Measurements from ENCODE around the gene ALLC. TPM values are rescaled to one million over a fixed set of nuclear protein-coding genes. Genes with fewer than 3 reads are reported as not detected.

ALLC gene
- total and polyA plus RNA-seq, 10 donors, result not detected

- intact Hi-C loops (cut with DNase I; ENCODE audit: low total_unique reads), result no loop called here
- Histone ChIP-seq H3K4me3 (no peak overlapping the region), H3K4me1 (peaks cover 0 to 7% (median 0%) of the 10 kb centered on the region in 6 donors), H3K27me3 (replicated peaks in 1 of 7) (no peaks in the 10 kb centered on the region), H3K36me3 (no peaks in the 10 kb centered on the region), H3K9me3 (no peaks in the 10 kb centered on the region), H3K27ac (no peak overlapping the region)
- WGBS, 5 donors, result 92 to 93% (median 93%) methylated on average over 18 of the region's 18 CpGs
- TF ChIP-seq, protein P1, sequence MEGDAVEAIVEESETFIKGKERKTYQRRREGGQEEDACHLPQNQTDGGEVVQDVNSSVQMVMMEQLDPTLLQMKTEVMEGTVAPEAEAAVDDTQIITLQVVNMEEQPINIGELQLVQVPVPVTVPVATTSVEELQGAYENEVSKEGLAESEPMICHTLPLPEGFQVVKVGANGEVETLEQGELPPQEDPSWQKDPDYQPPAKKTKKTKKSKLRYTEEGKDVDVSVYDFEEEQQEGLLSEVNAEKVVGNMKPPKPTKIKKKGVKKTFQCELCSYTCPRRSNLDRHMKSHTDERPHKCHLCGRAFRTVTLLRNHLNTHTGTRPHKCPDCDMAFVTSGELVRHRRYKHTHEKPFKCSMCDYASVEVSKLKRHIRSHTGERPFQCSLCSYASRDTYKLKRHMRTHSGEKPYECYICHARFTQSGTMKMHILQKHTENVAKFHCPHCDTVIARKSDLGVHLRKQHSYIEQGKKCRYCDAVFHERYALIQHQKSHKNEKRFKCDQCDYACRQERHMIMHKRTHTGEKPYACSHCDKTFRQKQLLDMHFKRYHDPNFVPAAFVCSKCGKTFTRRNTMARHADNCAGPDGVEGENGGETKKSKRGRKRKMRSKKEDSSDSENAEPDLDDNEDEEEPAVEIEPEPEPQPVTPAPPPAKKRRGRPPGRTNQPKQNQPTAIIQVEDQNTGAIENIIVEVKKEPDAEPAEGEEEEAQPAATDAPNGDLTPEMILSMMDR (IDR thresholded peaks at IDR 0.05 in 8 of 11, conservative IDR thresholded peaks at IDR 0.05 in 3 of 11), result no peak
- TF ChIP-seq POLR2AphosphoS5 (IDR thresholded peaks at IDR 0.05), result no peak
- no peak for TF ChIP-seq POLR2A (IDR thresholded peaks at IDR 0.05)
- no peak for DNase-seq
Observed at GRCh38 chr2:3666613-3666975, 8.6 kb downstream of the ALLC start.

GRCh38 chr2:3667151-3667631 is 9.2 kb downstream of the ALLC start:
- intact Hi-C loops (cut with DNase I; ENCODE audit: low total_unique reads), result no loop called here
- H3K4me3 ChIP-seq, result no peak overlapping the region
- H3K27ac ChIP-seq, result no peak overlapping the region
- no peak for DNase-seq
- H3K27me3 ChIP-seq (replicated peaks in 1 of 7), result no peaks in the 10 kb centered on the region
- H3K36me3 ChIP-seq, result no peaks in the 10 kb centered on the region
- WGBS, 5 donors, result 69 to 88% (median 77%) methylated on average over 22 to 23 of the region's 23 CpGs
- peaks cover 0 to under 1% (median 0%) of the 10 kb centered on the region in 6 donors for H3K4me1 ChIP-seq
- no peak for TF ChIP-seq POLR2AphosphoS5 (IDR thresholded peaks at IDR 0.05)
- TF ChIP-seq, protein P1 (IDR thresholded peaks at IDR 0.05 in 8 of 11, conservative IDR thresholded peaks at IDR 0.05 in 3 of 11), result no peak
- TF ChIP-seq POLR2A (IDR thresholded peaks at IDR 0.05), result no peak
- H3K9me3 ChIP-seq, result no peaks in the 10 kb centered on the region

- no peak for DNase-seq
- no peaks in the 10 kb centered on the region for H3K36me3 ChIP-seq
- TF ChIP-seq POLR2A (IDR thresholded peaks at IDR 0.05), result no peak
- TF ChIP-seq POLR2AphosphoS5 (IDR thresholded peaks at IDR 0.05), result no peak
- TF ChIP-seq, protein P1 (IDR thresholded peaks at IDR 0.05 in 8 of 11, conservative IDR thresholded peaks at IDR 0.05 in 3 of 11), result no peak
- intact Hi-C loops (cut with DNase I; ENCODE audit: low total_unique reads), result no loop called here
- no peak overlapping the region for H3K4me3 ChIP-seq
- no peak overlapping the region for H3K27ac ChIP-seq
- 76 to 91% (median 83%) methylated on average over 8 of the region's 8 CpGs for WGBS, 5 donors
- H3K4me1 ChIP-seq, result no peaks in the 10 kb centered on the region
- no peaks in the 10 kb centered on the region for H3K9me3 ChIP-seq
- H3K27me3 ChIP-seq (replicated peaks in 1 of 7), result no peaks in the 10 kb centered on the region
Observed at GRCh38 chr2:3669656-3670055, 11.7 kb downstream of the ALLC start.

DNA sequence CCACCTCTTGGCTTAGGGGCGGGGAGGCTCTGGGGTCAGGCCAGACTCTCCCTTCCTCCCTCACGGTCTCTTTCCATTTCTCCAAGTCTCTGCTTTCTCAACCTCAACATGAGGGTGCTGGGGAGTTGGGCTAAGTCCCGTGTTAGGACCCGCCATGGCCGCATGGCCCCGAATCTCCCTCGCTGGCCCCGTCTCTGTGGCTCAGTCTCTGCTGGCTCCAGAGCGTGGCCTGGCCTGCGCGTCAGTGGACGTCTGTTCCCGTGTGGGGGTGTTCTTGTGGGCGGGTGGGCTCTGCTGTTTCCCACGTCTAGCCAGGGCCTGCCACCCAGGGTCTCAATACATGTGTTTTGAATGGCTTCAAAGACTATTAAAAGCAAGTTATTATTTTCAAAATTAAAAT is 12.4 kb downstream of the ALLC start:
- TF ChIP-seq POLR2A (IDR thresholded peaks at IDR 0.05) (no peak), POLR2AphosphoS5 (IDR thresholded peaks at IDR 0.05) (no peak)
- TF ChIP-seq, protein P1 (IDR thresholded peaks at IDR 0.05 in 8 of 11, conservative IDR thresholded peaks at IDR 0.05 in 3 of 11), result no peak
- 86 to 93% (median 88%) methylated on average over 15 of the region's 15 CpGs for WGBS, 5 donors
- intact Hi-C loops (cut with DNase I; ENCODE audit: low total_unique reads), result no loop called here
- H3K4me3 ChIP-seq, result no peak overlapping the region
- no peak for DNase-seq
- H3K27me3 ChIP-seq (replicated peaks in 1 of 7), result no peaks in the 10 kb centered on the region
- no peaks in the 10 kb centered on the region for H3K4me1 ChIP-seq
- no peak overlapping the region for H3K27ac ChIP-seq
- H3K9me3 ChIP-seq, result no peaks in the 10 kb centered on the region
- no peaks in the 10 kb centered on the region for H3K36me3 ChIP-seq
